ENCODE measurements around the gene IQGAP2.

Gene IQGAP2

GRCh38 chr5:76612942-76613341 lies 209.9 kb downstream of the IQGAP2 start:
- Histone ChIP-seq H3K27ac (ENCODE audit: low read depth, low read length) (no peak overlapping the region), H3K4me1 (ENCODE audit: insufficient read depth, low read length) (peaks cover under 1% of the 10 kb centered on the region), H3K36me3 (ENCODE audit: insufficient read depth, low read length) (no peaks in the 10 kb centered on the region), H3K4me3 (ENCODE audit: low read depth in 1 of 2, low read length in 2 of 2) (no peak overlapping the region), H3K9ac (ENCODE audit: low read length) (no peak overlapping the region), H3K27me3 (ENCODE audit: control insufficient read depth in 1 of 2, insufficient read depth in 2 of 2, low read length in 2 of 2) (no peaks in the 10 kb centered on the region), H3K9me3 (ENCODE audit: low read length) (no peaks in the 10 kb centered on the region)

- Histone ChIP-seq H3K4me3 (ENCODE audit: low read depth in 1 of 2, low read length in 2 of 2) (no peak overlapping the region), H3K9ac (ENCODE audit: low read length) (no peak overlapping the region), H3K27ac (ENCODE audit: low read depth, low read length) (no peak overlapping the region), H3K9me3 (ENCODE audit: low read length) (no peaks in the 10 kb centered on the region), H3K4me1 (ENCODE audit: insufficient read depth, low read length) (no peaks in the 10 kb centered on the region), H3K27me3 (ENCODE audit: control insufficient read depth in 1 of 2, insufficient read depth in 2 of 2, low read length in 2 of 2) (no peaks in the 10 kb centered on the region), H3K36me3 (ENCODE audit: insufficient read depth, low read length) (no peaks in the 10 kb centered on the region)
These were observed 212.7 kb downstream of the IQGAP2 start for GRCh38 chr5:76615759-76616158.

GRCh38 chr5:76616206-76616605 lies 213.1 kb downstream of the IQGAP2 start:
- H3K36me3 ChIP-seq (ENCODE audit: insufficient read depth, low read length) = no peaks in the 10 kb centered on the region

GRCh38 chr5:76617229-76617628 lies 214.1 kb downstream of the IQGAP2 start:
- Histone ChIP-seq H3K36me3 (ENCODE audit: insufficient read depth, low read length) (no peaks in the 10 kb centered on the region), H3K4me1 (ENCODE audit: insufficient read depth, low read length) (no peaks in the 10 kb centered on the region), H3K9me3 (ENCODE audit: low read length) (no peaks in the 10 kb centered on the region), H3K9ac (ENCODE audit: low read length) (no peak overlapping the region), H3K27me3 (ENCODE audit: control insufficient read depth in 1 of 2, insufficient read depth in 2 of 2, low read length in 2 of 2) (no peaks in the 10 kb centered on the region), H3K27ac (ENCODE audit: low read depth, low read length) (no peak overlapping the region), H3K4me3 (ENCODE audit: low read depth in 1 of 2, low read length in 2 of 2) (no peak overlapping the region)

More at GRCh38 chr5:76616206-76616605, 213.1 kb downstream of the IQGAP2 start:
- no peak overlapping the region for H3K9ac ChIP-seq (ENCODE audit: low read length)
- H3K27me3 ChIP-seq (ENCODE audit: control insufficient read depth in 1 of 2, insufficient read depth in 2 of 2, low read length in 2 of 2) = no peaks in the 10 kb centered on the region
- no peak overlapping the region for H3K4me3 ChIP-seq (ENCODE audit: low read depth in 1 of 2, low read length in 2 of 2)
- no peak overlapping the region for H3K27ac ChIP-seq (ENCODE audit: low read depth, low read length)
- H3K4me1 ChIP-seq (ENCODE audit: insufficient read depth, low read length) = no peaks in the 10 kb centered on the region
- H3K9me3 ChIP-seq (ENCODE audit: low read length) = no peaks in the 10 kb centered on the region

GRCh38 chr5:76617675-76618074 lies 214.6 kb downstream of the IQGAP2 start:
- Histone ChIP-seq H3K27ac (ENCODE audit: low read depth, low read length) (no peak overlapping the region), H3K9ac (ENCODE audit: low read length) (no peak overlapping the region), H3K27me3 (ENCODE audit: control insufficient read depth in 1 of 2, insufficient read depth in 2 of 2, low read length in 2 of 2) (no peaks in the 10 kb centered on the region), H3K4me1 (ENCODE audit: insufficient read depth, low read length) (no peaks in the 10 kb centered on the region), H3K4me3 (ENCODE audit: low read depth in 1 of 2, low read length in 2 of 2) (no peak overlapping the region), H3K36me3 (ENCODE audit: insufficient read depth, low read length) (no peaks in the 10 kb centered on the region), H3K9me3 (ENCODE audit: low read length) (no peaks in the 10 kb centered on the region)

- no peaks in the 10 kb centered on the region for H3K36me3 ChIP-seq (ENCODE audit: insufficient read depth, low read length)
- no peaks in the 10 kb centered on the region for H3K27me3 ChIP-seq (ENCODE audit: control insufficient read depth in 1 of 2, insufficient read depth in 2 of 2, low read length in 2 of 2)
- H3K4me1 ChIP-seq (ENCODE audit: insufficient read depth, low read length) = no peaks in the 10 kb centered on the region
- no peak overlapping the region for H3K27ac ChIP-seq (ENCODE audit: low read depth, low read length)
- no peaks in the 10 kb centered on the region for H3K9me3 ChIP-seq (ENCODE audit: low read length)
- no peak overlapping the region for H3K9ac ChIP-seq (ENCODE audit: low read length)
- H3K4me3 ChIP-seq (ENCODE audit: low read depth in 1 of 2, low read length in 2 of 2) = no peak overlapping the region
These were observed 217.1 kb downstream of the IQGAP2 start for GRCh38 chr5:76620166-76620565.

- no peak overlapping the region for H3K4me3 ChIP-seq (ENCODE audit: low read depth in 1 of 2, low read length in 2 of 2)
- H3K9ac ChIP-seq (ENCODE audit: low read length) = no peak overlapping the region
- no peaks in the 10 kb centered on the region for H3K9me3 ChIP-seq (ENCODE audit: low read length)
- no peaks in the 10 kb centered on the region for H3K4me1 ChIP-seq (ENCODE audit: insufficient read depth, low read length)
- no peaks in the 10 kb centered on the region for H3K27me3 ChIP-seq (ENCODE audit: control insufficient read depth in 1 of 2, insufficient read depth in 2 of 2, low read length in 2 of 2)
- no peak overlapping the region for H3K27ac ChIP-seq (ENCODE audit: low read depth, low read length)
- no peaks in the 10 kb centered on the region for H3K36me3 ChIP-seq (ENCODE audit: insufficient read depth, low read length)
These were observed 219.0 kb downstream of the IQGAP2 start for GRCh38 chr5:76622076-76622475.

- peak within 1 kb of the TSS in 1 of 2 donors; percentile 37 for H3K4me3 ChIP-seq (ENCODE audit: low read depth in 1 of 2, low read length in 2 of 2)
- no peak within 1 kb of the TSS for H3K27ac ChIP-seq (ENCODE audit: low read depth, low read length)
These were observed 220.0 kb downstream of the IQGAP2 start, which contains the start of gene F2RL2 for GRCh38 chr5:76622973-76623596. Gene F2RL2 (minus strand): TSS chr5:76623403. CDS start chr5:76623230, 173 bp downstream.

GRCh38 chr5:76625087-76625815 lies 222.2 kb downstream of the IQGAP2 start:
- H3K27ac ChIP-seq (ENCODE audit: low read depth, low read length) = no peak overlapping the region
- H3K27me3 ChIP-seq (ENCODE audit: control insufficient read depth in 1 of 2, insufficient read depth in 2 of 2, low read length in 2 of 2) = no peaks in the 10 kb centered on the region
- H3K9ac ChIP-seq (ENCODE audit: low read length) = no peak overlapping the region
- no peaks in the 10 kb centered on the region for H3K9me3 ChIP-seq (ENCODE audit: low read length)
- H3K4me1 ChIP-seq (ENCODE audit: insufficient read depth, low read length) = no peaks in the 10 kb centered on the region
- H3K4me3 ChIP-seq (ENCODE audit: low read depth in 1 of 2, low read length in 2 of 2) = no peak overlapping the region
- H3K36me3 ChIP-seq (ENCODE audit: insufficient read depth, low read length) = no peaks in the 10 kb centered on the region

More at GRCh38 chr5:76622973-76623596, 220.0 kb downstream of the IQGAP2 start, which contains the start of gene F2RL2:
- H3K9ac ChIP-seq (ENCODE audit: low read length) = no peak within 1 kb of the TSS
- no peaks in the 10 kb centered on the region for H3K4me1 ChIP-seq (ENCODE audit: insufficient read depth, low read length)
- H3K27me3 ChIP-seq (ENCODE audit: control insufficient read depth in 1 of 2, insufficient read depth in 2 of 2, low read length in 2 of 2) = no peaks in the 10 kb centered on the region
- no peaks in the 10 kb centered on the region for H3K36me3 ChIP-seq (ENCODE audit: insufficient read depth, low read length)
- H3K9me3 ChIP-seq (ENCODE audit: low read length) = no peaks in the 10 kb centered on the region

GRCh38 chr5:76626738-76627137 lies 223.7 kb downstream of the IQGAP2 start:
- no peak overlapping the region for H3K27ac ChIP-seq (ENCODE audit: low read depth, low read length)
- no peaks in the 10 kb centered on the region for H3K9me3 ChIP-seq (ENCODE audit: low read length)
- no peaks in the 10 kb centered on the region for H3K36me3 ChIP-seq (ENCODE audit: insufficient read depth, low read length)
- H3K4me1 ChIP-seq (ENCODE audit: insufficient read depth, low read length) = no peaks in the 10 kb centered on the region
- no peak overlapping the region for H3K4me3 ChIP-seq (ENCODE audit: low read depth in 1 of 2, low read length in 2 of 2)
- H3K27me3 ChIP-seq (ENCODE audit: control insufficient read depth in 1 of 2, insufficient read depth in 2 of 2, low read length in 2 of 2) = no peaks in the 10 kb centered on the region
- H3K9ac ChIP-seq (ENCODE audit: low read length) = no peak overlapping the region

GRCh38 chr5:76634661-76635060 lies 231.6 kb downstream of the IQGAP2 start:
- Histone ChIP-seq H3K4me1 (ENCODE audit: insufficient read depth, low read length) (no peaks in the 10 kb centered on the region), H3K4me3 (ENCODE audit: low read depth in 1 of 2, low read length in 2 of 2) (no peak overlapping the region), H3K36me3 (ENCODE audit: insufficient read depth, low read length) (no peaks in the 10 kb centered on the region), H3K9ac (ENCODE audit: low read length) (no peak overlapping the region), H3K27me3 (ENCODE audit: control insufficient read depth in 1 of 2, insufficient read depth in 2 of 2, low read length in 2 of 2) (no peaks in the 10 kb centered on the region), H3K27ac (ENCODE audit: low read depth, low read length) (no peak overlapping the region), H3K9me3 (ENCODE audit: low read length) (no peaks in the 10 kb centered on the region)

GRCh38 chr5:76637490-76637889 lies 234.4 kb downstream of the IQGAP2 start:
- Histone ChIP-seq H3K4me1 (ENCODE audit: insufficient read depth, low read length) (no peaks in the 10 kb centered on the region), H3K36me3 (ENCODE audit: insufficient read depth, low read length) (no peaks in the 10 kb centered on the region), H3K9ac (ENCODE audit: low read length) (no peak overlapping the region), H3K9me3 (ENCODE audit: low read length) (no peaks in the 10 kb centered on the region), H3K4me3 (ENCODE audit: low read depth in 1 of 2, low read length in 2 of 2) (no peak overlapping the region), H3K27me3 (ENCODE audit: control insufficient read depth in 1 of 2, insufficient read depth in 2 of 2, low read length in 2 of 2) (no peaks in the 10 kb centered on the region), H3K27ac (ENCODE audit: low read depth, low read length) (no peak overlapping the region)
